DOHH2 (cell line): ENCODE data around the gene STK4.

Source experiments
- H3F3A ChIP-seq: fragments of 200-600 bp; sonication (generic), shearing (Covaris generic); 2 replicates; pipeline ENCODE4 v1.6.0; 2016; ENCODE audit warnings: antibody characterized with exemption, mild to moderate bottlenecking; ENCODE audit not compliant: control insufficient read depth, insufficient read depth
- H3K27ac ChIP-seq: fragments of 200-600 bp; sonication (generic); 2 replicates; pipeline ENCODE4 v1.5.1; 2014; ENCODE audit warnings: low read depth, mild to moderate bottlenecking, low read length, moderate library complexity
- H3K27me3 ChIP-seq: fragments of 200-600 bp; sonication (generic); 2 replicates; pipeline ENCODE4 v1.6.1; 2014; ENCODE audit warnings: mild to moderate bottlenecking, low read length, mixed read lengths; ENCODE audit not compliant: control insufficient read depth
- H3K36me3 ChIP-seq: fragments of 200-600 bp; sonication (generic); 2 replicates; pipeline ENCODE4 v1.6.1; 2014; ENCODE audit warnings: mild to moderate bottlenecking, low read length, moderate library complexity, mixed read lengths; ENCODE audit not compliant: control insufficient read depth
- H3K4me1 ChIP-seq: fragments of 200-600 bp; sonication (generic); 2 replicates; pipeline ENCODE4 v1.6.1; 2014; ENCODE audit warnings: mild to moderate bottlenecking, low read length, mixed read lengths; ENCODE audit not compliant: control insufficient read depth
- H3K4me2 ChIP-seq: fragments of 200-600 bp; sonication (generic); 2 replicates; pipeline ENCODE4 v1.6.0; 2014; ENCODE audit warnings: mild to moderate bottlenecking, low read length, moderate library complexity
- H3K4me3 ChIP-seq: fragments of 200-600 bp; sonication (generic); 2 replicates; pipeline ENCODE4 v1.5.1; 2014; ENCODE audit warnings: mild to moderate bottlenecking, low read length, mixed read lengths
- H3K79me2 ChIP-seq: fragments of 200-600 bp; sonication (generic); 2 replicates; pipeline ENCODE4 v1.6.1; 2014; ENCODE audit warnings: mild to moderate bottlenecking, low read length, mixed read lengths; ENCODE audit not compliant: control insufficient read depth
- H3K9me2 ChIP-seq: fragments of 200-600 bp; sonication (generic); replicated peaks from 2 replicates; pipeline ENCODE4 v1.6.1; 2014; ENCODE audit warnings: mild to moderate bottlenecking, low read length, mixed read lengths; ENCODE audit not compliant: control insufficient read depth
- H3K9me3 ChIP-seq: fragments of 200-600 bp; sonication (generic); 2 replicates; pipeline ENCODE4 v1.6.1; 2014; ENCODE audit warnings: antibody characterized with exemption, low read length, mixed read lengths; ENCODE audit not compliant: control insufficient read depth, insufficient read depth
- H4K20me1 ChIP-seq: fragments of 200-600 bp; sonication (generic); 2 replicates; pipeline ENCODE4 v1.6.0; 2014; ENCODE audit warnings: low read depth, mild to moderate bottlenecking, antibody characterized with exemption, low read length, moderate library complexity; ENCODE audit not compliant: control insufficient read depth, insufficient read depth
- CTCF ChIP-seq: fragments of 200-600 bp; sonication (generic); IDR thresholded peaks from one replicate; pipeline ENCODE4 v1.5.1; 2014; ENCODE audit warnings: antibody characterized with exemption, mild to moderate bottlenecking, low read depth, low read length; ENCODE audit not compliant: poor library complexity, severe bottlenecking
- EZH2phosphoT487 ChIP-seq: fragments of 200-600 bp; sonication (generic); IDR thresholded peaks from 2 replicates; pipeline ENCODE4 v1.6.1; 2017; ENCODE audit warnings: borderline replicate concordance, mild to moderate bottlenecking, antibody characterized with exemption, low read length, moderate library complexity, mixed read lengths

The STK4 gene

GRCh38 chr20:45070932-45071632 is 104.8 kb downstream of the STK4 start:
- H3K27me3 ChIP-seq = no peaks in the 10 kb centered on the region
- no peaks in the 10 kb centered on the region for H3K9me3 ChIP-seq
- TF ChIP-seq EZH2phosphoT487 (no peak), CTCF (no peak)
- peaks cover 51% of the 10 kb centered on the region for H3K79me2 ChIP-seq
- no peaks in the 10 kb centered on the region for H3K9me2 ChIP-seq
- H3K27ac ChIP-seq = no peak overlapping the region
- no peak overlapping the region for H3K4me3 ChIP-seq
- H3K4me2 ChIP-seq = no peak overlapping the region
- H4K20me1 ChIP-seq = no peaks in the 10 kb centered on the region
- no peaks in the 10 kb centered on the region for H3F3A ChIP-seq
- H3K36me3 ChIP-seq = peaks cover 73% of the 10 kb centered on the region
- H3K4me1 ChIP-seq = peaks cover 5% of the 10 kb centered on the region; the same call in 1 of the 2 replicates

GRCh38 chr20:45072066-45072465 is 105.8 kb downstream of the STK4 start:
- Histone ChIP-seq H3K36me3 (peaks cover 73% of the 10 kb centered on the region), H4K20me1 (no peaks in the 10 kb centered on the region), H3K79me2 (peaks cover 41% of the 10 kb centered on the region)

GRCh38 chr20:45073221-45073620 is 106.9 kb downstream of the STK4 start:
- no peaks in the 10 kb centered on the region for H3K9me3 ChIP-seq
- no peak overlapping the region for H3K27ac ChIP-seq
- peaks cover 29% of the 10 kb centered on the region for H3K79me2 ChIP-seq
- H3K4me3 ChIP-seq = no peak overlapping the region
- peaks cover 72% of the 10 kb centered on the region for H3K36me3 ChIP-seq
- H4K20me1 ChIP-seq = no peaks in the 10 kb centered on the region
- TF ChIP-seq EZH2phosphoT487 = no peak
- no peak for TF ChIP-seq CTCF
- no peaks in the 10 kb centered on the region for H3K27me3 ChIP-seq
- H3K9me2 ChIP-seq = no peaks in the 10 kb centered on the region
- H3F3A ChIP-seq = no peaks in the 10 kb centered on the region
- H3K4me1 ChIP-seq = no peaks in the 10 kb centered on the region
- H3K4me2 ChIP-seq = no peak overlapping the region

More at GRCh38 chr20:45072066-45072465, 105.8 kb downstream of the STK4 start:
- no peak for TF ChIP-seq EZH2phosphoT487
- no peak for TF ChIP-seq CTCF
- Histone ChIP-seq H3K4me3 (no peak overlapping the region), H3K4me1 (peaks cover 4% of the 10 kb centered on the region; the same call in 1 of the 2 replicates), H3K27me3 (no peaks in the 10 kb centered on the region), H3K9me3 (no peaks in the 10 kb centered on the region), H3K4me2 (no peak overlapping the region), H3K9me2 (no peaks in the 10 kb centered on the region), H3K27ac (no peak overlapping the region), H3F3A (no peaks in the 10 kb centered on the region)
